ENCODE results near the gene KPNB1. TPM values are rescaled to one million over a fixed set of nuclear protein-coding genes. Genes with fewer than 3 reads are reported as not detected.

Gene KPNB1
- total and polyA plus RNA-seq, 7 donors = 23.4 to 268 (median 185) TPM

DNA sequence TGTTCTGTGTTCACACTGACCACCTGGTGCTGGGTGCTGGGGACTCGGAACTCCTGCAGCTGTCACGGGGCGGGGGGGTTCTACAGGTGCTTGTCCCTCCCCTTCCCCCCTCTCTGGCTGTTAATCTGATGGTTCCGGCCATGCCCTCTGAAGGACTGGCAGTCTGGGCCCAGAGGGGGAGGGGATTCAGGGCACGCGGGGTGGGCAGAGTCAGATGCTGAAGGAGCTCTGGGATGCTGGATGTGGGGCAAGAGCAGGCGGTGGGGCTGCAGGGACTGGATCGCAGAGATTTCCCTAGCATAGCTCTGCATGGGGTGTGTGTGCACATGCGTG is 78.0 kb downstream of the KPNB1 start:
- no peak for DNase-seq
- 87 to 88% methylated on average over 9 of the region's 9 CpGs for WGBS, 2 donors

DNA sequence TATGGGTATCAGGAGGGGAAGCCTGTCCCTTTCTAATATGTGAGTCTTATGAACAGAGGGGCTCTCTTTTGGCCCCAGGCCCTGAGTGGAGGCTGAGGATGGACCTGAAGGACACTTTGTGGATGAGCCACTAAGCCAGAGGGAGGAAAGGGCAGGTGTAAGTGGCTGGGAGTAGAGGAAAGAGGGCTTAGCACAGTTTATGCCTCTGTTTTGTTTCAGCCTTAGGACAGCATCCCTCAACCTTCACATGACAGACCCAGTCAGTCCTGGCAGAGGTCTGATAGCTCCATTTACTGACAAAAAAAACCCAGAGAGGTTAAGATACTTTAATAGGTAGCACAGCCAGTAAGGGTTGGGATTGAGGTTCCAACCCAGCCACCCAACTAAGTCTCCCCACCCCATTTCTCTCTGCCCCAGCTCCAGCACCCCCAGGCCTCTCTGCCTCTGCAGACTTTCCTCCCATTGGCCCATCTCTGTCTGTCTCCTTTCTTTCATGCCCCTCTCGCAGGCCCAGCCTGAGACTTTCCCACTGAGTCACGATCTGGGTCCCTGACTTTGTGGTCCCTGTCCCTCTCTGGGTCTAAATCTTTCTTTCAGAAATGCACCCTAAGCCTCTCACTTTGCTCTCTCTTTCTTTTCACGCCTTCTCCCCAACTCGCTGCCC is 78.6 kb downstream of the KPNB1 start:
- Histone ChIP-seq H3K27me3 (peaks cover 12 to 57% (median 27%) of the 10 kb centered on the region in 3 donors), H3K9me3 (no peaks in the 10 kb centered on the region), H3K36me3 (no peaks in the 10 kb centered on the region), H3K4me3 (no peak overlapping the region), H3K27ac (no peak overlapping the region), H3K4me1 (peaks cover 0 to 7% (median 6%) of the 10 kb centered on the region in 4 donors)
- no peak for DNase-seq
- TF ChIP-seq POLR2A (IDR thresholded peaks at IDR 0.05) (no peak), POLR2AphosphoS5 (IDR thresholded peaks at IDR 0.05) (no peak), EP300 (IDR thresholded peaks at IDR 0.05) (no peak)
- TF ChIP-seq, protein P1, sequence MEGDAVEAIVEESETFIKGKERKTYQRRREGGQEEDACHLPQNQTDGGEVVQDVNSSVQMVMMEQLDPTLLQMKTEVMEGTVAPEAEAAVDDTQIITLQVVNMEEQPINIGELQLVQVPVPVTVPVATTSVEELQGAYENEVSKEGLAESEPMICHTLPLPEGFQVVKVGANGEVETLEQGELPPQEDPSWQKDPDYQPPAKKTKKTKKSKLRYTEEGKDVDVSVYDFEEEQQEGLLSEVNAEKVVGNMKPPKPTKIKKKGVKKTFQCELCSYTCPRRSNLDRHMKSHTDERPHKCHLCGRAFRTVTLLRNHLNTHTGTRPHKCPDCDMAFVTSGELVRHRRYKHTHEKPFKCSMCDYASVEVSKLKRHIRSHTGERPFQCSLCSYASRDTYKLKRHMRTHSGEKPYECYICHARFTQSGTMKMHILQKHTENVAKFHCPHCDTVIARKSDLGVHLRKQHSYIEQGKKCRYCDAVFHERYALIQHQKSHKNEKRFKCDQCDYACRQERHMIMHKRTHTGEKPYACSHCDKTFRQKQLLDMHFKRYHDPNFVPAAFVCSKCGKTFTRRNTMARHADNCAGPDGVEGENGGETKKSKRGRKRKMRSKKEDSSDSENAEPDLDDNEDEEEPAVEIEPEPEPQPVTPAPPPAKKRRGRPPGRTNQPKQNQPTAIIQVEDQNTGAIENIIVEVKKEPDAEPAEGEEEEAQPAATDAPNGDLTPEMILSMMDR (IDR thresholded peaks at IDR 0.05) = no peak
- 85% methylated on average over 4 of the region's 4 CpGs for WGBS, 2 donors
- intact Hi-C loops (cut with DNase I) = no loop called here

More for the DNA sequence above, 78.0 kb downstream of the KPNB1 start:
- no peak for TF ChIP-seq POLR2A (IDR thresholded peaks at IDR 0.05)
- Histone ChIP-seq H3K27me3 (peaks cover 6 to 54% (median 25%) of the 10 kb centered on the region in 3 donors), H3K4me3 (no peak overlapping the region), H3K27ac (no peak overlapping the region), H3K4me1 (peaks cover 0 to under 1% (median 0%) of the 10 kb centered on the region in 4 donors), H3K9me3 (no peaks in the 10 kb centered on the region), H3K36me3 (no peaks in the 10 kb centered on the region)
- intact Hi-C loops (cut with DNase I) = no loop called here

DNA sequence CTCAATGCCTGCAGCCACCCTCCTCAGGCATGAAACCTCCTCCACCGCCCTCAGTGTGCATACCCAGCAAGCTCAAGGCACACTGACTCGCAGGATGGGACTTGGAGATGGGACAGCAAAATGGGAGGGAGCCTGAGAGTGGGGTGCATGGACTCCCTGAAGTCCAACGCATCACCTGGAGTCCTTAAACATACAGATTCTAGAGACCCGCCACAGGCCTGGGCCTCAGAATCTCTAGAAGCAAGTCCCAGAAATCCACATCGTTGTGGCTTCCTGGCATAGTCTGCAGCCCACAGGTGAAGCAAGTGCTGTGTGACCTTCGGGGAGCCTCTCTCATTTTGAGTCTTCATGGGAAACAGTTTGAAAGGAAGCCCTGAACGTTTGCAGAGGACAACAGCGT is 79.8 kb downstream of the KPNB1 start:
- Histone ChIP-seq H3K4me1 (peaks cover 0 to 16% (median 14%) of the 10 kb centered on the region in 4 donors), H3K9me3 (no peaks in the 10 kb centered on the region), H3K27ac (no peak overlapping the region), H3K4me3 (no peak overlapping the region), H3K27me3 (peaks cover 13 to 57% (median 36%) of the 10 kb centered on the region in 3 donors), H3K36me3 (no peaks in the 10 kb centered on the region)
- DNase-seq = no peak
- no peak for TF ChIP-seq POLR2AphosphoS5 (IDR thresholded peaks at IDR 0.05)
- no peak for TF ChIP-seq EP300 (IDR thresholded peaks at IDR 0.05)
- TF ChIP-seq, protein P1 (IDR thresholded peaks at IDR 0.05) = no peak
- no peak for TF ChIP-seq POLR2A (IDR thresholded peaks at IDR 0.05)
- intact Hi-C loops (cut with DNase I) = no loop called here
- 73 to 74% methylated on average over 8 of the region's 8 CpGs for WGBS, 2 donors

DNA sequence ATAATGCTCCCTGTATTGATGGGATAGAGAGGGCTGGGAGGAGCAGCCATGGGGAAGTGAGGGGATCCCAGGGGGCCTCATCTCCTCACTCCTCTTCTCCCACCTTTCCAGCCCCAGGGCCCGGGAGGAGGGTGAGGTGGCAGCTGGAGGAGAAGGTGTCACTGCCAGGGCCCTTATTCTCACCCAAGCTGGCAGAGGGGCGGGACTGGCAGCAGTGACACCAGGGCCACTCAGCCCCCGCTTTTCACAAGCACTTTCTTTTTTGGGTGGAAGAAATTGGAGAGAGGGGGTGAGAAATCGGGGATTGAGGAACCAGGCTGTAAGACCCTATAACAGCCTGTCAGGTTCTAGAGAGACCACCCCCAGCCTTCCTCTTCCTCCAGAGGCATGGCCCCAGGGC is 81.0 kb downstream of the KPNB1 start:
- Histone ChIP-seq H3K4me3 (no peak overlapping the region), H3K4me1 (peaks cover 0 to 16% (median 14%) of the 10 kb centered on the region in 4 donors), H3K9me3 (no peaks in the 10 kb centered on the region), H3K36me3 (no peaks in the 10 kb centered on the region), H3K27ac (no peak overlapping the region), H3K27me3 (peaks cover 13 to 59% (median 35%) of the 10 kb centered on the region in 3 donors)
- 76 to 87% methylated on average over 4 of the region's 4 CpGs for WGBS, 2 donors
- intact Hi-C loops (cut with DNase I) = no loop called here
- no peak for DNase-seq
- TF ChIP-seq EP300 (IDR thresholded peaks at IDR 0.05) (no peak), POLR2AphosphoS5 (IDR thresholded peaks at IDR 0.05) (no peak)

DNA sequence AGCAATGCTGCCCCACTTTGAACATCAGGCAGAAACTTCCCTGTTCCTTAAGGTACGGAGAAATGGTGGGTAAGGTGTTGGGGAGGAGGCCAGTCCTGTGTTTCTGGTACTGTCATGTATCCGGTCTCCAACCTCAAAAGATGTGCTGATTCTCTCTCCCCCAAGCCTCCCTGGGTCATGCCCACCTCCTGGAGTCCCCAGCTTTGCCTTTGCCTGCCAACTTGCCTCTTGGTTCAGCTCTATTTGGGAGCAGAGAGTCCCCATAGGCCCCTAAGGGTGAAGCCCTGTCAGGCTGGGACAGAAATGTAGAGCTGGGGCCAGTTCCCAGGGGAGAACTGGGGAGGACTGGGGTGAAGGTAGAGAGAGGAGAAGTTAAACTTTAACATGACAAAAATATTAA is 81.7 kb downstream of the KPNB1 start:
- 81 to 82% methylated on average over 2 of the region's 2 CpGs for WGBS, 2 donors
- peaks cover 0 to 16% (median 14%) of the 10 kb centered on the region in 4 donors for H3K4me1 ChIP-seq

More for the DNA sequence above, 81.7 kb downstream of the KPNB1 start:
- Histone ChIP-seq H3K27ac (no peak overlapping the region), H3K27me3 (peaks cover 13 to 57% (median 32%) of the 10 kb centered on the region in 3 donors), H3K4me3 (no peak overlapping the region), H3K9me3 (no peaks in the 10 kb centered on the region), H3K36me3 (no peaks in the 10 kb centered on the region)
- TF ChIP-seq POLR2AphosphoS5 (IDR thresholded peaks at IDR 0.05) (no peak), POLR2A (IDR thresholded peaks at IDR 0.05) (no peak), EP300 (IDR thresholded peaks at IDR 0.05) (no peak)
- TF ChIP-seq, protein P1 (IDR thresholded peaks at IDR 0.05) = no peak
- no peak for DNase-seq
- intact Hi-C loops (cut with DNase I) = no loop called here
